ENCODE measurements around the gene RUFY2.
"Not testable (repeated sequence)": the region's sequence is repeated elsewhere in the genome, so short reads cannot be mapped to it uniquely, and the experiment has no call there.

RUFY2 gene, protein sequence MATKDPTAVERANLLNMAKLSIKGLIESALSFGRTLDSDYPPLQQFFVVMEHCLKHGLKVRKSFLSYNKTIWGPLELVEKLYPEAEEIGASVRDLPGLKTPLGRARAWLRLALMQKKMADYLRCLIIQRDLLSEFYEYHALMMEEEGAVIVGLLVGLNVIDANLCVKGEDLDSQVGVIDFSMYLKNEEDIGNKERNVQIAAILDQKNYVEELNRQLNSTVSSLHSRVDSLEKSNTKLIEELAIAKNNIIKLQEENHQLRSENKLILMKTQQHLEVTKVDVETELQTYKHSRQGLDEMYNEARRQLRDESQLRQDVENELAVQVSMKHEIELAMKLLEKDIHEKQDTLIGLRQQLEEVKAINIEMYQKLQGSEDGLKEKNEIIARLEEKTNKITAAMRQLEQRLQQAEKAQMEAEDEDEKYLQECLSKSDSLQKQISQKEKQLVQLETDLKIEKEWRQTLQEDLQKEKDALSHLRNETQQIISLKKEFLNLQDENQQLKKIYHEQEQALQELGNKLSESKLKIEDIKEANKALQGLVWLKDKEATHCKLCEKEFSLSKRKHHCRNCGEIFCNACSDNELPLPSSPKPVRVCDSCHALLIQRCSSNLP

GRCh38 chr10:68406815-68407548, at the start of gene RUFY2:
RUFY2 (minus strand) TSS chr10:68407277; CDS start chr10:68407189, 88 bp downstream.
- DNase-seq (ENCODE audit: low read depth, low spot score), result peak; percentile 83

DNA sequence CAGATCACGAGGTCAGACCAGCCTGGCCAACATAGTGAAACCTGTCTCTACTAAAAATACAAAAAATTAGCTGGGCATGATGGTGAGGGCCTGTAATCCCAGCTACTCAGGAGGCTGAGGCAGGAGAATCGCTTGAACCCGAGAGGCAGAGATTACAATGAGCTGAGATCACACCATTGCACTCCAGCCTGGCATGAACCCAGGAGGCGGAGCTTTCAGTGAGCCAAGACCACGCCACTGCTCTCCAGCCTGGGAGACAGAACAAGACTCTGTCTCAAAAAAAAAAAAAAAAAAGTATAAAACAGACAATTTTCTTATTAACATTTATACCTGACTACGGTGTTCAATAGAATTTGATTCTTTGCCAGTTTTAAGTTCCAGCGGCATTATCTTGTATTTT, 42.6 kb upstream of the RUFY2 start:
- not testable (repeated sequence) for DNase-seq (ENCODE audit: low read depth, low spot score)

GRCh38 chr10:68446179-68446578, 39.1 kb upstream of the RUFY2 start:
- no peak for DNase-seq (ENCODE audit: low read depth, low spot score)

DNA sequence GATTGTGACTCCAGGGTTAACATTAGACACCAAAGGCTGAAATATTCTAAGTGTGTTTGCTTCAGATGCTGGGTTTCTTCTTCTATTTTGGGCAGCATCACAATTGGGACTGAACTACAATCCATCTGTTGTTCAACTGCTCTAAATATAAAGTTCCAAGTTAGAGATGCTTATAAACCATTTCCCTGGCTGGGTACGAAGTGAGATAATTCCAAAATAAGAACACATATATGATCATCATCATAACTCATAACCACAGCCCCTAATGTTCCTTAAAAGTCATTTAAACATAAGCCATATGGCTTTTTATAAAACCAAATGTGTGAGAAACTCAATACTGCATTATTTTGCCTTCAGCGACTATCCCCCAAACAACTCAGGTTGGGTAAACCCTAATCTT, 35.9 kb upstream of the RUFY2 start:
- DNase-seq (ENCODE audit: low read depth, low spot score), result no peak

- no peak for DNase-seq (ENCODE audit: low read depth, low spot score)
These were observed 33.8 kb upstream of the RUFY2 start for GRCh38 chr10:68440898-68441297.

DNA sequence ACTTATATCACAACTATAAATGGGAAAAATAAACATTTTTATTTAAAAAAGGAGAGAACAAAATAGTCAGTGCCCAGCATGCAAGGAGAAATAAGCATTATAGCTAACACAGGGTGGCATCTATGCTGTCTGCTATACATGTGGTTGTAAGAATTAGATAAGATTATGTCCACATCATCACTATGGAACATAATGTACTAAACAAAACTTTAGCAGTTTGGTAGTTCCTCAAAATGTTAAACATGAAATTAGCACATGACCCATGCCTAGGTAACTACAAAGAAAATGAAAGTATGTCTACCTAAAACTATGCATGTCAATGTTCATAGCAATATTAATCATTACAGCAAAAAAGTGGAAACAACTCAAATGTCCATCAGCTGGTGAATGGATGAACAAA, 28.7 kb upstream of the RUFY2 start:
- DNase-seq (ENCODE audit: low read depth, low spot score), result no peak

DNA sequence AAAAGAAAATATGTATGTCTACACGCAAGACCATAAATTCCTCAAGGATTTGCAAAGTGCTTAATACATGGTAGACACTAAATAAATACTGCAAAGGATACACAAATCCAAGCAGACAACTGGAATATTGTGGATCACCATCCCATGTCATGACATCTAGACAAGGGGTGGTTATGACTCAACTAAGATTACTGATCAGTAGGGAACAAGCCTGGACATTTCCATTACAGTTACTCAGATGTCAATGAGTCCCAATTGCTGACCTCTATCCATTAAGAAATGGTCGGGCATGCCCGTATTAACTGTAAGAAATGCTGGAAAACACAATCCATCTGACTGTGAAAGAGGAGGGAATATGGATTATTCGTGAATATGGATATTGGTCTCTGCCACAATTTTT, 27.6 kb upstream of the RUFY2 start:
- DNase-seq (ENCODE audit: low read depth, low spot score), result no peak

DNA sequence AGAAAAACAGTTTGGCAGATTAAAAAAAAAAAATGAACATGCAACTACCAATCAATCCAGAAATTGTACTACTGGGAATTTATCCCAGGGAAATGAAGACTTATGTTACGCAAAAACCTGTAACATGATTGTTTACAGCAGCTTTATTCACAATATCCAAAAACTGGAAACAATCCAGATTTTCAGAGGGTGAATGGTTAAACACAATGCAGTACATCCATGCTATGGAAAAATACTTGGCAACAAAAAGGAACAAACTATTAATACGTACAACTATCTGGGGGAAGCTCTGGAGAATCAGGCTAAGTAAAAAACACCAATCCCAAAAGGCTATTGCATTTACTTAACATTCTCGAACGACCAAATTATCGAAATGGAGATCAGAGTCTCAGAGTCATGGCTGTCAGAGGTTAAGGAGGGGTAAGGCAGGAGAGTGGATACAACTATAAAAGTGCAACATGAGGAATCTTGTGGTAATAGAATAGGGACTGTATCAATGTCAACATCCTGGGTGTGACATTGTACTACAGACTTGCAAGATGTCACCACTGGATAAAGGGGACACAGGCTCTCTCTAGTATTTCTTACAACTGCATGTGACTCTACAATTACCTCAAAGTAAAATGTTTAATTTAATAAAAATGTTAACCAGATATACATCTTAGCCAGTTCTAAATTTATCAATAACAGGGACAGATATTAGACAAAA, 21.5 kb upstream of the RUFY2 start:
- DNase-seq (ENCODE audit: low read depth, low spot score), result no peak

DNA sequence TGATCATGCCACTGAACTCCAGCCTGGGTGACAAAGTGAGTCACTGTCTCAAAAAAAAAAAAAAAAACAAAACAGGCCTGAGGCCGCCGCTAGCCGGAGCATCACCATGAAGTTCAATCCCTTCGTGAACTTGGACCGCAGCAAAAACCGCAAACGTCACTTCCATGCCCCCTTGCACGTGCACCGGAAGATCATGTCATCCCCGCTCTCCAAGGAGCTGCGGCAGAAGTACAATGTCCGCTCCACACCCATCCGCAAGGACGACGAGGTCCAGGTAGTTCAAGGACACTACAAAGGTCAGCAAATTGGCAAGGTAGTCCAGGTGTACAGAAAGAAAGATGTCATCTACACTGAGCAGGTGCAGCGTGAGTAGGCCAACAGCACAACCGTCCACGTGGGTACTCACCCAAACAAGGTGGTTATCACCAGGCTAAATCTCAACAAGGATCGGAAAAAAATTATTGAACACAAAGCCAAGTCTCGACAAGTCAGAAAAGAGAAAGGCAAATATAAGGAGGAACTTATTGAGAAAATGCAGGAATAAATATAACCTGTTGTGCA, 17.5 kb upstream of the RUFY2 start:
- DNase-seq (ENCODE audit: low read depth, low spot score), result no peak

DNA sequence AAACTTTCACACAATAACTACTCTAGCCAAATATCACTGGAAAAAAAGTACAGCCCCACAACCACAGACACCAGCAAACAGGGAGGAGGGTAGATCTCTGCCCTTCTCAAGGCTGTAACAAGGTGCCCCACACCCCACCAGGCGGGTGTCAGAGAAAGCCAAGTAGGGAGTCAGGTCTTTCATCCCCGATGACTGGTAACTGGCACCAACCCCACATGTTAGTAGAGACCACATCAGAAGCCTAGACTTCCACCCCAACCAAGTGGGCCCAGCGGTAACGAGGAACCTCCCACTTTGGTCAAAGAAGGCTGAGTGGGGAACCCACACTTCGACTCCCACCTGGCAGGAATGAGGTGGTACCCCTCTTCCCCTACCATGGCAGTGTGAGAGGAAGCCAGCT, 16.4 kb upstream of the RUFY2 start:
- no peak for DNase-seq (ENCODE audit: low read depth, low spot score)

GRCh38 chr10:68419376-68419775, 12.3 kb upstream of the RUFY2 start:
- no peak for DNase-seq (ENCODE audit: low read depth, low spot score)

GRCh38 chr10:68408898-68409518, 1.9 kb upstream of the RUFY2 start:
- no peak for DNase-seq (ENCODE audit: low read depth, low spot score)

DNA sequence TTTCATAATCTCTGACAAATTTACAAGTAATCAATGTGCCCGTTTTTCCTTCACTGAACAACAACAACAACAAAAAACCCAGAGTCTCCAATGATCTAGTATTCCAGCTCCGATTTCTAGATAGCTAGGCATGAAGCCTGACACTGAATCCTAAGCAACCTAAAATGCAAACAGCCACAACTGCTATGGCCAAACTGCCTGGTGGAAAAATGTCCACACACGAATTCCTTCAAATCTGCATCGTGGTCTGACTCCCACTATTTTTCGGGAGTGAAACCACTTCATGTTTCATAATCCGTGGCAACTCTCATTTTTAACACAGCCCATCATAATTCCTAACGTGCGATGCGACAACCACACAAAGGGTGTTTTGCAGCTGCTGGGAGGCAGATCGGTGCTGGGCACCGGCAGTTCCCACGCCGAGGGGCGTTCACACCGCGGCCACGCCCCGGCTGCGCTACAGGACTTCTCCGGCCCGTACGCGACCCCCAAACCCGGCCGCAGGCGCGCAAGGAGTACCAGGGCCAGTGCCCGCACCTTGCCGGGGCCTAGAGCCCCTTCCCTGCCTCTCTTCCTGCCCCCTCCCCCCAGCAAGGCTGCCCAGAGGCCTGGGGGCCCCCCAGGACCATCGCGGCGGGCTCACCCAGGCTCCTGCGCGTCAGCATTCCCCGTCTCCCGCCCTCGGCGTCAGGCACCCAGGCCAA, 814 bp downstream of the RUFY2 start:
- DNase-seq (ENCODE audit: low read depth, low spot score), result peak; percentile 82

- no peak for DNase-seq (ENCODE audit: low read depth, low spot score)
These were observed 3.4 kb downstream of the RUFY2 start for GRCh38 chr10:68403701-68404100.

DNA sequence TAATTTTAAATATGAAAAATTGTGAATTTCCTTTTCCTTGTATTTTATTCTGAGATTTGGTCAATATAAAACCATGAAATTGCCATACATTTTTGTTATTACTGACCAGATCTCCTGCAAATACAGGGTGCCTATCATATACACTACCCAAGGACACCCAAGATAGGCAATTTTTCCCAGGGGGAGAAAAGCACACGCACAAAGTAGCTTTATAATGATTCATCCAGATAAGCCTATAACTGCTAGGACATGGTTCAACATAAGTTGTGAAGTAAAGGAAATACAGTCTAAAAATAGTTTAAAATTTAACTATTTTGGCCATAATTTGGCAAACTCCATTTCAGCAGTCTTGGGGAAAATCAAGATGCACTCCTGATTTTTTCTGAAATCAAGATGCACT, 4.8 kb downstream of the RUFY2 start:
- DNase-seq (ENCODE audit: low read depth, low spot score), result no peak

GRCh38 chr10:68397005-68397404, 10.1 kb downstream of the RUFY2 start:
- no peak for DNase-seq (ENCODE audit: low read depth, low spot score)

- DNase-seq (ENCODE audit: low read depth, low spot score), result no peak
These were observed 21.3 kb downstream of the RUFY2 start for GRCh38 chr10:68385740-68386139.

- DNase-seq (ENCODE audit: low read depth, low spot score), result no peak
These were observed 35.5 kb downstream of the RUFY2 start for GRCh38 chr10:68371604-68372003.

GRCh38 chr10:68367121-68367520, 40.0 kb downstream of the RUFY2 start:
- no peak for DNase-seq (ENCODE audit: low read depth, low spot score)

GRCh38 chr10:68366600-68366999, 40.5 kb downstream of the RUFY2 start:
- DNase-seq (ENCODE audit: low read depth, low spot score), result no peak

GRCh38 chr10:68365611-68366010, 41.5 kb downstream of the RUFY2 start:
- no peak for DNase-seq (ENCODE audit: low read depth, low spot score)

All from ELF-1 (cell line).